ENCODE data around the gene RAB3GAP1.

The RAB3GAP1 gene

GRCh38 chr2:135093670-135094330 lies 41.7 kb downstream of the RAB3GAP1 start:
- Histone ChIP-seq H3K27ac (ENCODE audit: low read depth, low read length) (no peak overlapping the region), H3K23ac (ENCODE audit: low read length) (no peak overlapping the region), H3K79me2 (ENCODE audit: control insufficient read depth, insufficient read depth, low read length) (no peaks in the 10 kb centered on the region), H3K4me2 (ENCODE audit: low read length) (no peak overlapping the region), H2AK5ac (ENCODE audit: low read length) (no peak overlapping the region), H4K5ac (ENCODE audit: low read length) (no peak overlapping the region), H2BK5ac (ENCODE audit: low read length) (no peak overlapping the region), H4K8ac (ENCODE audit: low read depth, low read length) (no peak overlapping the region), H3K79me1 (ENCODE audit: low read length) (peaks cover 2% of the 10 kb centered on the region), H3K4me3 (ENCODE audit: low read length) (no peak overlapping the region), H2BK120ac (ENCODE audit: low read depth, low read length) (no peak overlapping the region), H3K36me3 (ENCODE audit: control insufficient read depth, insufficient read depth, low read length) (peaks cover 2% of the 10 kb centered on the region), H3K27me3 (ENCODE audit: insufficient read depth, low read length, poor library complexity) (no peaks in the 10 kb centered on the region), H2BK15ac (replicated peaks; ENCODE audit: low read depth) (no peak overlapping the region), H3K9ac (ENCODE audit: low read length) (no peak overlapping the region), H3K4me1 (ENCODE audit: control insufficient read depth, low read depth, low read length) (no peaks in the 10 kb centered on the region), H3K56ac (ENCODE audit: low read length) (no peak overlapping the region), H3K18ac (ENCODE audit: low read length) (no peak overlapping the region), H3K4ac (ENCODE audit: low read depth, low read length) (no peak overlapping the region)
- WGBS (ENCODE audit: extremely low coverage, insufficient coverage, low lambda C conversion rate): no CpG with 5 or more reads among the region's 3 CpGs
- no peak for DNase-seq

DNA sequence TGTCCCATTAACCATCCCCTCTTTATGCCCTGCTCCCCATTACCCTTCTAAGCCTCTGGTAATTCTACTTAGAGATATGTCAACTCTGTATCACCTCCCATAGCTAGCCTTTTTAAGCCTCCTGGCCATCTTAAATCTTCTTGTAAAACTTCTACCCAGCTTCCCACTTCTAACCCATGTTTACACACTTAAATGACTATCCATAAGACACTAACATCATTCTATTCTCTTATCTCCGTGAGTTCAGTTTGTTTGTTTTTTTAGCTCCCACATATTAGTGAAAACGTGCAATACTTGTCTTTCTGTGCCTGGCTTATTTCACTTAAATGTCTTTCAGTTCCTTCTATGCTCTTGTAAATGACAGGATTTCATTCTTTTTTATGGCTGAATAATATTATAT lies 42.4 kb downstream of the RAB3GAP1 start:
- H3K4me1 ChIP-seq (ENCODE audit: control insufficient read depth, low read depth, low read length): no peaks in the 10 kb centered on the region
- no peak overlapping the region for H4K8ac ChIP-seq (ENCODE audit: low read depth, low read length)
- H3K23ac ChIP-seq (ENCODE audit: low read length): no peak overlapping the region
- no peak overlapping the region for H2AK5ac ChIP-seq (ENCODE audit: low read length)
- no peak overlapping the region for H3K56ac ChIP-seq (ENCODE audit: low read length)
- H3K18ac ChIP-seq (ENCODE audit: low read length): no peak overlapping the region
- H3K27ac ChIP-seq (ENCODE audit: low read depth, low read length): no peak overlapping the region
- H2BK15ac ChIP-seq (replicated peaks; ENCODE audit: low read depth): no peak overlapping the region
- WGBS (ENCODE audit: extremely low coverage, insufficient coverage, low lambda C conversion rate): no CpG with 5 or more reads among the region's 2 CpGs
- peaks cover 2% of the 10 kb centered on the region for H3K79me1 ChIP-seq (ENCODE audit: low read length)
- no peak for DNase-seq
- H3K79me2 ChIP-seq (ENCODE audit: control insufficient read depth, insufficient read depth, low read length): no peaks in the 10 kb centered on the region
- H2BK5ac ChIP-seq (ENCODE audit: low read length): no peak overlapping the region
- no peak overlapping the region for H4K5ac ChIP-seq (ENCODE audit: low read length)
- H3K36me3 ChIP-seq (ENCODE audit: control insufficient read depth, insufficient read depth, low read length): peaks cover 2% of the 10 kb centered on the region
- H3K4me3 ChIP-seq (ENCODE audit: low read length): no peak overlapping the region
- H3K27me3 ChIP-seq (ENCODE audit: insufficient read depth, low read length, poor library complexity): no peaks in the 10 kb centered on the region
- H2BK120ac ChIP-seq (ENCODE audit: low read depth, low read length): no peak overlapping the region
- H3K4ac ChIP-seq (ENCODE audit: low read depth, low read length): no peak overlapping the region
- no peak overlapping the region for H3K9ac ChIP-seq (ENCODE audit: low read length)
- H3K4me2 ChIP-seq (ENCODE audit: low read length): no peak overlapping the region

DNA sequence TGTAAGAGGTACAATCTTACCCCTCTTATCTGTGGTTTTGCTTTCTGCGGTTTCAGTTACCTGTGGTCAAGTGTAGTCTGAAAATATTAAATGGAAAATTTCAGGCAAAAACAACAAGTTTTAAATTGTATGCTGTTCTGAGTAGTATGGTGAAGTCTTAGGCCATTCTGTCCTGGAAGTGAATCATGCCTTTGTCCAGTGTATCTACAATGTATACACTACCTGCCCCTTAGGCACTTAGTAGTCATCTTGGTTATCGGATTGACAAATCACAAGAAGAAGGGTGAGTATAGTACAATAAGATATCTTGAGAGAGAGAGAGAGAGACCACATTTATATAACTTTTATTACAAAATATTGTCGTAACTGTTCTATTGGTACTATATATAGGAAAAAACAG lies 43.5 kb downstream of the RAB3GAP1 start:
- Histone ChIP-seq H3K79me1 (ENCODE audit: low read length) (peaks cover 1% of the 10 kb centered on the region), H3K18ac (ENCODE audit: low read length) (no peak overlapping the region), H3K4ac (ENCODE audit: low read depth, low read length) (no peak overlapping the region), H4K5ac (ENCODE audit: low read length) (no peak overlapping the region), H4K8ac (ENCODE audit: low read depth, low read length) (no peak overlapping the region), H3K36me3 (ENCODE audit: control insufficient read depth, insufficient read depth, low read length) (peaks cover 2% of the 10 kb centered on the region), H3K27me3 (ENCODE audit: insufficient read depth, low read length, poor library complexity) (no peaks in the 10 kb centered on the region), H3K56ac (ENCODE audit: low read length) (no peak overlapping the region), H3K4me2 (ENCODE audit: low read length) (no peak overlapping the region), H3K79me2 (ENCODE audit: control insufficient read depth, insufficient read depth, low read length) (no peaks in the 10 kb centered on the region), H3K4me1 (ENCODE audit: control insufficient read depth, low read depth, low read length) (no peaks in the 10 kb centered on the region), H3K9ac (ENCODE audit: low read length) (no peak overlapping the region), H2BK120ac (ENCODE audit: low read depth, low read length) (no peak overlapping the region), H3K23ac (ENCODE audit: low read length) (no peak overlapping the region), H3K4me3 (ENCODE audit: low read length) (no peak overlapping the region), H2AK5ac (ENCODE audit: low read length) (no peak overlapping the region), H3K27ac (ENCODE audit: low read depth, low read length) (no peak overlapping the region), H2BK5ac (ENCODE audit: low read length) (no peak overlapping the region), H2BK15ac (replicated peaks; ENCODE audit: low read depth) (no peak overlapping the region)
- WGBS (ENCODE audit: extremely low coverage, insufficient coverage, low lambda C conversion rate): no CpG with 5 or more reads among the region's 3 CpGs
- DNase-seq: no peak

DNA sequence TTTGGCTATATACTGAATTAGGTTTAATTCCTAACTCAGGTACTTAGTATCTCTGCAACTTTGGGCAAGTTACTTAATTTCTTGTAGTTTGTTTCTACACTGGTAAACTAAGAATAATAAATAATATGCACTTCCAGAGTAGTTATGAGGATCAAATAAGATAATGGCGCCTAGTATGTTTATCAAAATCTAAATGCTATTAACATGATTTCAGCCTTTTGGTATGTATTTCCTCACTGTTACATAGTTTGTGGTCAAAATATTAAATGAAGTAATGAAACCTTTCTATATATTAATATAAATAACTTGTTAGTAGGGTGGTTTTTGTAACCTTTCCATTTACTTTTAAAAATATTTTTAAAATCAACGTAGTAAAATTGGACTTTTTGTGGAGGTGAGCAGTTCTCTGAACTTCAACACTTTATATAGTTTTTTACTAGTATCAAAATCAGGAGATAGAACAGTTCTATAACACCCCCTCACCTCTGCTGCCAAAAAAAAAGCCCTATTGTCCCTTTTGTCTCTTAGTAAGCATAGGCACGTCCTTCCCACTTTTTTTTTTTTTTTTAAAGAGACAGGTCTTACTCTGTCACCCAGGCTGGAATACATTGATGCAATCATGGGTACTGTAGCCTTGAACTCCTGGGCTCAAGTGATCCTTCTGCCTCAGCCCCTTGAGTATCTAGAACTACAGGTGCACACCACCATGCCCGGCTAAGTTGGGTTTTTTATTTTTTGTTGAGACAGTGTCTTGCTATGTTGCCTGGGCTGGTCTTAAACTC lies 44.8 kb downstream of the RAB3GAP1 start:
- Histone ChIP-seq H3K27me3 (ENCODE audit: insufficient read depth, low read length, poor library complexity) (no peaks in the 10 kb centered on the region), H4K5ac (ENCODE audit: low read length) (no peak overlapping the region), H3K4me3 (ENCODE audit: low read length) (no peak overlapping the region), H3K36me3 (ENCODE audit: control insufficient read depth, insufficient read depth, low read length) (peaks cover 2% of the 10 kb centered on the region), H2BK15ac (replicated peaks; ENCODE audit: low read depth) (no peak overlapping the region), H4K8ac (ENCODE audit: low read depth, low read length) (no peak overlapping the region), H3K4me2 (ENCODE audit: low read length) (no peak overlapping the region), H3K9ac (ENCODE audit: low read length) (no peak overlapping the region), H3K79me1 (ENCODE audit: low read length) (peaks cover 1% of the 10 kb centered on the region), H3K23ac (ENCODE audit: low read length) (no peak overlapping the region), H2BK5ac (ENCODE audit: low read length) (no peak overlapping the region), H3K56ac (ENCODE audit: low read length) (no peak overlapping the region), H3K79me2 (ENCODE audit: control insufficient read depth, insufficient read depth, low read length) (no peaks in the 10 kb centered on the region), H2BK120ac (ENCODE audit: low read depth, low read length) (no peak overlapping the region), H3K4ac (ENCODE audit: low read depth, low read length) (no peak overlapping the region), H3K27ac (ENCODE audit: low read depth, low read length) (no peak overlapping the region), H3K18ac (ENCODE audit: low read length) (no peak overlapping the region), H3K4me1 (ENCODE audit: control insufficient read depth, low read depth, low read length) (no peaks in the 10 kb centered on the region), H2AK5ac (ENCODE audit: low read length) (no peak overlapping the region)
- WGBS (ENCODE audit: extremely low coverage, insufficient coverage, low lambda C conversion rate): no CpG with 5 or more reads among the region's 4 CpGs
- DNase-seq: no peak

- Histone ChIP-seq H3K23ac (ENCODE audit: low read length) (no peak overlapping the region), H3K27me3 (ENCODE audit: insufficient read depth, low read length, poor library complexity) (no peaks in the 10 kb centered on the region)
- WGBS (ENCODE audit: extremely low coverage, insufficient coverage, low lambda C conversion rate): no CpG with 5 or more reads among the region's 2 CpGs
These were observed 45.6 kb downstream of the RAB3GAP1 start for GRCh38 chr2:135097532-135098231.

More at GRCh38 chr2:135097532-135098231, 45.6 kb downstream of the RAB3GAP1 start:
- no peak overlapping the region for H2AK5ac ChIP-seq (ENCODE audit: low read length)
- H3K79me1 ChIP-seq (ENCODE audit: low read length): peaks cover 1% of the 10 kb centered on the region
- no peak for DNase-seq
- no peak overlapping the region for H3K4me3 ChIP-seq (ENCODE audit: low read length)
- no peak overlapping the region for H2BK5ac ChIP-seq (ENCODE audit: low read length)
- no peak overlapping the region for H4K8ac ChIP-seq (ENCODE audit: low read depth, low read length)
- H3K27ac ChIP-seq (ENCODE audit: low read depth, low read length): no peak overlapping the region
- H3K36me3 ChIP-seq (ENCODE audit: control insufficient read depth, insufficient read depth, low read length): peaks cover 2% of the 10 kb centered on the region
- H2BK120ac ChIP-seq (ENCODE audit: low read depth, low read length): no peak overlapping the region
- no peaks in the 10 kb centered on the region for H3K79me2 ChIP-seq (ENCODE audit: control insufficient read depth, insufficient read depth, low read length)
- H3K9ac ChIP-seq (ENCODE audit: low read length): no peak overlapping the region
- H3K4me2 ChIP-seq (ENCODE audit: low read length): no peak overlapping the region
- no peak overlapping the region for H2BK15ac ChIP-seq (replicated peaks; ENCODE audit: low read depth)
- H3K4ac ChIP-seq (ENCODE audit: low read depth, low read length): no peak overlapping the region
- no peak overlapping the region for H4K5ac ChIP-seq (ENCODE audit: low read length)
- no peaks in the 10 kb centered on the region for H3K4me1 ChIP-seq (ENCODE audit: control insufficient read depth, low read depth, low read length)
- no peak overlapping the region for H3K56ac ChIP-seq (ENCODE audit: low read length)
- no peak overlapping the region for H3K18ac ChIP-seq (ENCODE audit: low read length)
